NCI-H526 treated with DMSO at 0.1 percent for 48 hours (cell line): Measurements from ENCODE around the gene B4GALT5.
"Not testable (repeated sequence)": the region's sequence is repeated elsewhere in the genome, so short reads cannot be mapped to it uniquely, and the experiment has no call there.

Experiments
- DNase-seq: peaks from one replicate; lab custom pipeline; 2025; lab: John Stamatoyannopoulos, UW

The B4GALT5 gene, protein sequence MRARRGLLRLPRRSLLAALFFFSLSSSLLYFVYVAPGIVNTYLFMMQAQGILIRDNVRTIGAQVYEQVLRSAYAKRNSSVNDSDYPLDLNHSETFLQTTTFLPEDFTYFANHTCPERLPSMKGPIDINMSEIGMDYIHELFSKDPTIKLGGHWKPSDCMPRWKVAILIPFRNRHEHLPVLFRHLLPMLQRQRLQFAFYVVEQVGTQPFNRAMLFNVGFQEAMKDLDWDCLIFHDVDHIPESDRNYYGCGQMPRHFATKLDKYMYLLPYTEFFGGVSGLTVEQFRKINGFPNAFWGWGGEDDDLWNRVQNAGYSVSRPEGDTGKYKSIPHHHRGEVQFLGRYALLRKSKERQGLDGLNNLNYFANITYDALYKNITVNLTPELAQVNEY

GRCh38 chr20:49713753-49714712 lies at the start of gene B4GALT5:
TSS of gene B4GALT5 (minus strand) at chr20:49713878. CDS start at chr20:49713690, 188 bp downstream.
- DNase-seq, result peak; percentile 88

- no peak for DNase-seq
These were observed 49.5 kb upstream of the B4GALT5 start for GRCh38 chr20:49762940-49763766.

- not testable (repeated sequence) for DNase-seq
These were observed 48.2 kb upstream of the B4GALT5 start for GRCh38 chr20:49761888-49762287.

DNA sequence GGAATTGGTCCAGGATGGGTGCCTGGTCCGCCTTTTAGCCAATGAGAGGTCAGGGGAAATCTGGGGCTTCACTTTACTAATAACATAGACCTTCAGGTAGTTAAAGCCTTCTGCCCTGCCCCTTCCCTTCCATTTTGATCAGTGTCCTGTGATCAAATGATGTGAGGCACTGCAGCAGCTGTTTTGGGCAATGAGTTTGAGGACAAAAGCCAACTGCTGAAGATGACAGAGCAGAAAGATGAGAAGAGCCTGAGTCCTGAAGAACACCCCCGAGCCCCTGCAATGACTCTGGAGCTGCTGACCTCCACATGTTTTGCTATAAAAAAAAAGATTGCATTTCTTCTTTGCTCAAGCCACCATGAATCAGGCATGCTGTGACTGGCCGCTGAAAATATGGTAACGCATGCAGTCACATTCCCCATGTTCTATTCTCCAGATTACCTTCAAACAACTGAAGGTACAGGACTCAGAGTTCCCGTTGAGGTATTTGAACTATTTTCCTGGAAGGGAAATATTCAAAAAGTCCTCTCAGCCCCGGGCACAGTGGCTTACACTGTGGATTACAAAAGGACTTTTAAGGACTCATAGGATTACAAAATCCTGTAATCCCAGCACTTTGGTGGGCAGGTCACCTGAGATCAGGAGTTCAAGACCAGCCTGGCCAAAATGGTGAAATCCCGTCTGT lies 45.7 kb upstream of the B4GALT5 start:
- no peak for DNase-seq

DNA sequence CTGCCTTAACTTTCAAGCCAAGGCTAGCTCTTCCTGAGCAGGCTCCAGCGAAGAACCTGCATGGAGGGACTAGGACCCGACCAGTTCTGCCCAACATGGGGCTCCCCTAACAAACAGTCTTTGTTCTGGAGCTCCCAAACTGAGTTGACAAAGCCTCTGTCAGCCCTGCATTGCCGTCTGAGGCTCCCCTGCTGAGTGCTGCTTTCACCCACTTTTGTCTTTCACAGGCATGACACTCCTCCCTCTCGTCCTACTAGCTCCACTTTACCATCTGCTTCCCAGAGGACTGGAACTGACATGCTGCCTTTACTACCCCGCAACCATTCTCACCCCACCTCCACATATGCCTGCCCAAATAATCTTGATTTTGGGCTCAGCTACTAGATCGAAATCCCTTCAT lies 45.1 kb upstream of the B4GALT5 start:
- no peak for DNase-seq

- no peak for DNase-seq
These were observed 43.9 kb upstream of the B4GALT5 start for GRCh38 chr20:49757597-49757996.

DNA sequence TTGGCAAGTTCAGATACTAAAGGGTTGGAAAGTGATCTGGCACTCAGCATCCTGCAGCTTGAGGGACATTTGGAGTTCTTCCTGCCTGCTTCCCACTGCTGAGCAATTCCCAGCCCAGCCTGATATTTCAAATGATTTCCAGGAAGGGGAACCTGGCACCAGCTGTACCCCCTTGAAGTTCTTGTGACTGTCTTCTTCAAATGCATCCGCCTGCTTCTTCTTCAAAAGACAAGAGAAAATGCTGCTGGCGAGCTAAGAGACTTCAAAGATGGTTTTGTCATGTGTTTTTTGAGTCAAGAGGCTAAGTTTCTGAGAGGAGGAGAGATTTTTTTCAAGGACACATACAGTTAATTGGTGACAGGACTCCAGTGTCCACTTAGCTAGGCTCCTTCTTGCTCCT lies 42.6 kb upstream of the B4GALT5 start:
- DNase-seq, result no peak

- DNase-seq, result no peak
These were observed 40.9 kb upstream of the B4GALT5 start for GRCh38 chr20:49754596-49754995.

DNA sequence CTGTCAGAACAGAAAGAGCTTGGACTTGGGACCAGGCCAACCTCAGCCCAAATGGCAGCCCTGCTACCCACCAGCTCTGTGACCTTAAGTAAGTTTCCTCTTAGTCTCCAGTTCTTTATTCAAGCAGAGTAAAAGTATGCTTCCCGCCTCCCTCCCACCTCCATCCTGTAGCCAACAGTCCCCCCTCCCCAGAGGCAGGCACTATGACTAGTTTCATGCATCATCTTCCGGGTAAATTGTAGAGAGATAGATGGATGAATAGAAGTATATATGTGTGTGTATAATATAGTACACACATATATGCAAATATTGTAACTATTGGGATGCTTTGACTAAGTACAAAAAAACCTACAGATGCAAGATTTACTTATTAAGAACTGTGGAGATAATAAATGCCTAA lies 39.5 kb upstream of the B4GALT5 start:
- no peak for DNase-seq

GRCh38 chr20:49752201-49752903 lies 38.7 kb upstream of the B4GALT5 start:
- no peak for DNase-seq

GRCh38 chr20:49751397-49751736 lies 37.7 kb upstream of the B4GALT5 start:
- no peak for DNase-seq

DNA sequence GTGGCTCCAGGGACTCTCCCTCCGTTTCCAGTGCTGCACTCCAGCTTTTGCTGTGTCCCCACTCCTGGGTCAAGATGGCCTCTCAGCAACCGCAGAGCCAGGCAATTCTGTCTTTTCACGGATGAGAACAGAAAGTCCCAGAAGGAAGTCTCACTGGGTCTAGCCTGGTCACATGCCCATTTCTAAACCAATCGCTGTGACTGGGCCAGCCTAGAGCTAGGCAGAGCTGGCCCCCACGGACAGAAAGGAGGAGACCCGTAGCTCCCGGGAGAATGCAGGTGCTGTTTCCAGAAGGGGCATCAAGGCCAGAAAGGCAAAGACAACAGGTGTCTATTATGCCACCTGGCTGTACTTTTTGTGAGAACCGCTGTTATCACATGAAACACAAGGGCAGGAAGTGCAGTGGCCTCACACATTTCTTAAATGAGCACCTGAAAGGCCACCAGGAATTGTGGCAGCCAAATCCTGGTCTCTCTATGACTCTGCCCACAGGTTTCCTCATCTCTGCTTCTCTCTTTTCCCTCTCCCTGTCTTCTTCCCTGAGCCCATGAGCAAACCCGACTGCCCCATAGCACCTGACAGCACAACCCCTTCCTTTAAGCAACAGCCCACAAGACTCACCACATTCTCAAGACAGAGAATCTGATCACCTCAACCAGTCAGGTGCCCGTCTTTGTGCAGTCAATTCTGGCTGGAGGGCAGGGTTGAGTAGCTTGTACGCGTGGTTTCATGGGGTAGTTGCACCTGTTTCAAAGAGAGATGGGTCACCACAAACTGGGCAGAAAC lies 37.1 kb upstream of the B4GALT5 start:
- DNase-seq, result no peak

DNA sequence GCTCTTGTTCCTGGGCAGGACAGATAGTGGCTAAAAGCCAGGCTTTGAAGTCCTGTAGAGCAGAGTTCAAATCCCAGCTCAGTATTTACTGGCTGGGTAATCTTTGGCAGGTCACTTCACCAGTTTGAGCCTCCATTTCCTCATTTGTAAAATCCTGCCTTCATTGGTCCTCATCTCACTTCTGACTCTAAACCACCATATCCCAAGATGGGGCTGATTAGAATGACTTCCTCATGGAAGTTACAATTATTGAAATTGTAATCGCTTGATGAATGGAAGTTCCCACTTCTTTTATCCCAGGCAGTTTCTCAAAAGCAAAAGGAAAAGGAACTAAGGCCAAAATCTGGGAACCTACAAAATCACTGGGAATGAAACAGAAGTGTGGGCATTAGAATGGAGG lies 35.9 kb upstream of the B4GALT5 start:
- DNase-seq, result no peak

DNA sequence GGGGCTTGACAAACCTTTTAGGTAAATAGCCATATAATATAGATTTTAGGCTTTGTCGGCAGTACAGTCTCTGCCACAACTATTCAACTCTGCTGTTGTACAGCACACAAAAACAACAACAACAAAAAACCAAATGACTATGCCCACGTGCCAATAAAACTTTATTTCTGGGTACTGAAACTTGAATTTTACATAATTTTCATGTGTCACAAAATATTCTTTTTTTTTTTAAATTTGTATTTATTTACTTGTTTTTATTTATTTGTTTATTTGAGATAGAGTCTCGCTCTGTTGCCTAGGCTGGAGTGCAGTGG lies 34.8 kb upstream of the B4GALT5 start:
- DNase-seq, result no peak

- DNase-seq, result no peak
These were observed 34.2 kb upstream of the B4GALT5 start for GRCh38 chr20:49747707-49748524.

DNA sequence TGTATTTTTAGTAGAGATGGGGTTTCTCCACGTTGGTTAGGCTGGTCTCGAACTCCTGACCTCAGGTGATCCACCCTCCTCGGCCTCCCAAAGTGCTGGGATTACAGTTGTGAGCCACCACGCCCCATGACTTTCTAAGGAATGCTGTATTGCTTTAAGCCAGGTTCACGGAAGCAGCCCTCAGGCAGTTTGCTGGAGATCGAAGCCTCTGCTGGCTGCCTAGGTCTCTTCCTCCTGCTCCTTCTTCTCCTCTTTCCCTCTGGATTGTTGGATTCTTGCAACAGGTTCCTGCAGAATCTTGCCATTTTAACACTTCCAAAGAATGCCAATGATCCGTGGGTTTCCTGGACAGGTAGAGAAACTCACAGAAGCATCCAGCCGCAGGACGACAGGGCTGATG lies 29.3 kb upstream of the B4GALT5 start:
- no peak for DNase-seq

DNA sequence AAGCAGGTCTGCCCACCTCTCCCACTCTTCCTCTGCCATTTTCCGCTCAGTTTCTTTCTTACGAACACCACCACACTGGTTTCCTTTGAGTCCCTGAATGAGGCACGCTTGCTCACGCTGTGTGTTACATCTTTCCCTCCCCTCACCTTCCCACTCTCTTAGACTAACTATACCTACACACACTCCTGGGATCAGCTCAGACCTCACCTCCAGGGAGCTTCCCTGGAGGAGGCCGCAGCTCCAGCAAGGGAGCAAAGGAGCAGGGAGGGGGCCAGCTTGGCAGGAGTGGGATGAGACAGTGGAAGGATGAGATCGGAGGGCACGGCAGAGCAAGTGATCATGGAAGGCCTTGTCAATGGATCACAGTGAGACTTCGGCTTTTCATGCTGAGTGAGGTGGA lies 28.3 kb upstream of the B4GALT5 start:
- DNase-seq, result no peak

- no peak for DNase-seq
These were observed 27.1 kb upstream of the B4GALT5 start for GRCh38 chr20:49740807-49741206.

DNA sequence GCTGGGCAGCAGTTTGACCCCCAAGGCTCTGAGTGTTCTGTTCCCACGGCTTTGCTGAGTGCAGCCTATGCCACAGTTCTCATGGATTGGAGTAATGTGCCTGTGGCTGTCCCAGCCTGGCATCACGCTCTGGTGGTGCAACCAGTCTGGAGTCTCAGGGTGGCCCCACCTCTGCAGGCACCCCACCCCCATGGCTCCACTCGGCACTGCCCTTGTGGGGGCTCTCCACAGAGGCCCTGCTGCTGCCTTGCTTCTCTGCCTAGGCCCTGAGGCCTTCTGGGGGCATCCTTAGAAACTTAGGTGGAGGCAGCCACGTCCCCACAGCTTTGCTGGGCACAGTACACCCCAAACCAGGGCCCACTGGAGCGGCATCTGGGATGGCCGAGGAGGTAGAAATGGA lies 25.4 kb upstream of the B4GALT5 start:
- DNase-seq, result no peak

- no peak for DNase-seq
These were observed 23.6 kb upstream of the B4GALT5 start for GRCh38 chr20:49737260-49737659.
